Activated naive CD4-positive, alpha-beta T cell treated with anti-CD3 and anti-CD28 coated beads, Interleukin-2, amount 50 U/mL, for 72 hours (primary cell): Measurements from ENCODE around the gene EFR3B. TPM values are rescaled to one million over a fixed set of nuclear protein-coding genes. Genes with fewer than 3 reads are reported as not detected.

Experiments
- ATAC-seq, 2 donors: fragments of 150-1000 bp; cut with Tn5 transposase; 2 replicates each; pipeline ENCODE4 v1.10.0; 2021; ENCODE audit warnings: mild to moderate bottlenecking in 2 of 2, moderate library complexity in 2 of 2
- DNase-seq, 2 donors: peaks; one replicate each; pipeline ENCODE4 v3.0.0; 2021 to 2022; ENCODE audit warnings: low spot score in 2 of 2
- H3K27ac Mint-ChIP-seq, 2 donors: one replicate each; pipeline ENCODE4 v1.8.0; 2022; ENCODE audit warnings: mild to moderate bottlenecking in 2 of 2, mixed read lengths in 2 of 2
- H3K36me3 Mint-ChIP-seq, 2 donors: one replicate each; pipeline ENCODE4 v1.8.0; 2022; ENCODE audit warnings: mixed read lengths in 2 of 2
- H3K9me3 Mint-ChIP-seq, 2 donors: one replicate each; pipeline ENCODE4 v1.8.0; 2022; ENCODE audit warnings: mixed read lengths in 2 of 2
- total RNA-seq, 2 donors: library from RNA; stranded (reverse); gene quantifications; one replicate each; pipeline ENCODE4 v1.2.3, GENCODE V29; 2022

Gene EFR3B
- total RNA-seq, 2 donors from 2014 or later, result 0.43 to 1.2 TPM

DNA sequence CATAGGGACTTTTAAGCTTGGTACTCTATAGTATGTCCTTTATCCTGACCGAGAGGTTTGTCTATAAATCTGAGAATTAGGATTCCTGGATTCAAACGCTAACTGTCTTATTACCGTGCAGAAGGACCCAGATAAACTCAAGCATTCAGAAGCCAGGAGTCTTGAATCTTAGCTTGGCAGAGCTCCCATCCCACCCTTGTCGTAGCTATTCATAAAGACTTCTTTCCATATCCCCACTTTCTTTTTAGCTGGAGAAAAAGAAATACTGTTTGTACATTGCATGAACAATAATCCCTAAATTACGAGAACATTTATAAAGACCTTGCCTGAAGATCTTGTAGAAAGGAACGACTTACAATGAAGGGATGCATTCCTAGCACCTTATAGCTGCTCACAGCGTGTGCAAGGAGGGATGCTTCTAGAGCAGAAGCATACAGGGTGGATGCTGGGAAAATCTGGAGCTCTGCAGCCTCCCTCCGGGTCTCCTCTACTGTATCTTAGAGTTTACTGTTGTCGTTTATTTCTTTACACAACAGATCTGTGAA lies 13.6 kb downstream of the EFR3B start:
- Mint-ChIP-seq H3K27ac (no peak overlapping the region), H3K36me3 (no peaks in the 10 kb centered on the region), H3K9me3 (no peaks in the 10 kb centered on the region)
- no peak for ATAC-seq
- no peak for DNase-seq

DNA sequence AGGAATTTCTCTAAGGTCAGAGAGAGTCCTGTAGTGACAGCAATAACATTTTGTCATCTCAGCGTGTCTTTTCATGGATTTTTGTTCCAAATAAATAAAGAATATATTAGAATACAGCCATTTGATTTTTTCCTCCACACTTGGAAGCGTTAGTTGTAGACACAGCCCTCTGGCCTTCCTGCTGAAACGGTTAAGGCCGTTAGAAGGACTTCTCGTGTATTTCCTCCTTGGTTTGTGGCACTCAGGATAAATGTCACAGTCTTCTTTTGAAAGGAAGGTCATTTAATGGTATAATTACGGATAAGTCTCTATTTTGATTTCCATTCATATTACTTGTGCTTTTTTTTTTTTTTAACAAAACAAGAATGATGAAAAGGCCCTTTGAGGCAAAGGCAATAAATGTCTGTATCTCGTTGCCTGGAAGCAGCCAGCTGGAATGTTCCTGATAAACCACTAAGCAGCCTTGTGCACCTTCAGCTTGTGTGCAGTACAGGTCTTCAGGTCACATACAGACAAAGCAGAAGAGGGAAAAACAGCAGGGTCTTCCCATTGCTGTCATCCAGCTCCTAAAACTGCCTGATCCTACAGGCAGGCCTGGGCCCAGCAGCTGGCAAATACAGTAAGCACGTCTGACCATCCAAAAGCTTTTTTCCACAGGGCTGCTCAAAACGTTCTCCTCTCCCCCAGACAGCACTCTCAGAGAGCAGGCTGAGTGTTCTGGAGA lies 14.4 kb downstream of the EFR3B start:
- Mint-ChIP-seq H3K9me3 (no peaks in the 10 kb centered on the region), H3K36me3 (no peaks in the 10 kb centered on the region)
- ATAC-seq, result no peak

DNA sequence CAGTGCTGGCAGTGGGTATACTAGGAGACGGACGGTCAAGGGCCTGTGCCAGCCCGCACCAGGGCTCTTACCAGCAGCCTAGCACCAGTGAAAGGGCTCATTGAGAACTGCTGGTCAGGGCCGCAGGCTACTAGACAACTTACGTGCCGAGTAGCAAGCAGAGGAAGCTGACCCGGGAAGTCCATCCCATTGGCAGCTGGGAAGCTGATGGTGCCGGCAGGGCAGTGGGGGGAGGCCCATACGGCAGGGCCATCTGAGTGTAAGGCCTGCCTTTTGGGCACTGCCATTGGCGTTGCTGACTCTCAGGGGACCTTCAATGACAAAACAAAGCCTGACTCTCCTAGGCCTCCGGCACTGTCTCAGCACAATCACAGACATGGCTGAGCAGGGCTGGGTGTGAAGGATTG lies 20.6 kb downstream of the EFR3B start:
- H3K27ac Mint-ChIP-seq, result no peak overlapping the region
- ATAC-seq, result no peak
- peaks cover 0 to 6% of the 10 kb centered on the region in 2 donors for H3K36me3 Mint-ChIP-seq
- DNase-seq, result no peak
- peaks cover 3 to 12% of the 10 kb centered on the region in 2 donors for H3K9me3 Mint-ChIP-seq

More for the DNA sequence above, 14.4 kb downstream of the EFR3B start:
- DNase-seq, result no peak
- no peak overlapping the region for H3K27ac Mint-ChIP-seq

DNA sequence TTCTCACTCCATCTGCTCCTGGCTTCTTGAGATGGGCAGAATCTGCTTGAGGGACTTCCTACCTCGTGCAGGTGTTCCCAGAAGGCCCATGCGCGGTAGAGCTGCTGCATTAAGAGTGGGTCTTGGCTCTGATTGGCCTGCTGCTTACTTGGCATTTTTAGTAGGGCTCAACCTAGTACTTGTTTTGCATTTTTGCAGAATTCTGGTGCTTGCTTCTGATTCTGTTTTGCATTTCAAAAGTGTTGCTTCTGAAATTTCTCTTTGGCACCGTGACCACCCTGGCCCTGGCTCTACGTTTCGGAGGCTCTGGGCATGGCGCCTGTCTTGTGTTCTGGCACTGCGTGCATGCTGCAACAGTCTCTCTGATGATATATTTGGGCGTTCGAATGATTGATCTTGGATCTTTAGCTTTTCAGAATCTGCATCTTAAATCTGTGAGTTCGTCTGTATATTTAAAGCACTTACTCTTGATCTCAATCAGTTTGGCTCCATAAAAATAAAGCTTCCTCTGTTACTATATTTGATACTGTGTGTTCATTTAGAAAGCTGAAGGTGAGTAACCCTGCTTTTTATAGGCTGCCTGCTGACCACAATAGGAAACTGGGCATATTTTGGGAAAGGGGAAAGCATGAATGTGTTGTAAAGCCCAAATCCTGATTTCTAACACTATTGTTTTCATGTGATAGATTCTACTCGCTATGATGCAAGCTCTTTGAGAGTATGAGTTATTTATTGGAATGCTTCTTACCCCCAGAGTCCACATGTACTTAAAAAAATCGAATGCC lies 22.2 kb downstream of the EFR3B start:
- Mint-ChIP-seq H3K27ac (no peak overlapping the region), H3K36me3 (peaks cover 0 to 6% of the 10 kb centered on the region in 2 donors), H3K9me3 (peaks cover 3 to 12% of the 10 kb centered on the region in 2 donors)
- ATAC-seq (peak in 1 of 2 donors; percentile 58), DNase-seq (no peak)

DNA sequence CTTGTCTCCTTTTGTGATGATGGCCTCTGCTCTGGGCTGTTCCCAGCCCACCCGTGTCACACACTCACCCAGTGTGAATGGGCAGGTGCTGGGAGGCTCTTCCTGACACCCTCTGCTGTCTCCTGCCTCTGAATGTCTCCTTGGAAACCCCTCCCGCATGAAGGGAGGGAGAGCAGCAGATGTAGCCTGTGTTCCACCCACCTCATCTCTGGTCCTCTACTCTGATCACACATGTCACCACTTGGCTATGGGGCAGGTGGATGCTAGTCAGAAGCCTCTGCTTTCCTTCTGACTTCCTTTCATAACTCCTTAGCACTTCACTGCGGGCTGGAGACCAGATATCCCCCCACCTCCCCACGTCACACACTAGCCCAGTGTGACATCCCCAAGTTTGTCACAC lies 23.9 kb downstream of the EFR3B start:
- no peak for DNase-seq
- Mint-ChIP-seq H3K36me3 (peaks cover 0 to 6% of the 10 kb centered on the region in 2 donors), H3K9me3 (peaks cover 3 to 12% of the 10 kb centered on the region in 2 donors), H3K27ac (peak overlapping the region in 1 of 2 donors; percentile 70)
- ATAC-seq, result no peak

DNA sequence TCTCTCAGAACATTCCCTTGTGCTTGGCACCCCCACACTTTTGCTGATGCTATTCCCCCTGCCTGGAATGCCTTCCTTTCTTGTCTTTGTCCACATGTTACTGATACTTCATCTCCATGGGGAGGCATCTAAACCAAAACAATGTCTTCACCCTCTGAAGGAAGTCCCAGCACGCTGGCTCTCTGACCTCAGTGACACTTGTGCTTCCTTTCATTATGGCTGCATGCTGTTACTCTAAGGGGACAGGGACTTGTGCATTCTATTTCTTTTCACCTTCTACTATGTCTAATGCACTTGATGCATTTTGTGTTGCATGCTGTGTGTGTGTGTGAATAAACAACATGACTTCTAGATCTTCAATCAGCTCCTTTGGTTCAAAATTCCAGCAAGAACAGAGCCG lies 24.6 kb downstream of the EFR3B start:
- ATAC-seq (no peak), DNase-seq (no peak)
- peaks cover 3 to 12% of the 10 kb centered on the region in 2 donors for H3K9me3 Mint-ChIP-seq
- no peak overlapping the region for H3K27ac Mint-ChIP-seq
- H3K36me3 Mint-ChIP-seq, result peaks cover 0 to 6% of the 10 kb centered on the region in 2 donors

DNA sequence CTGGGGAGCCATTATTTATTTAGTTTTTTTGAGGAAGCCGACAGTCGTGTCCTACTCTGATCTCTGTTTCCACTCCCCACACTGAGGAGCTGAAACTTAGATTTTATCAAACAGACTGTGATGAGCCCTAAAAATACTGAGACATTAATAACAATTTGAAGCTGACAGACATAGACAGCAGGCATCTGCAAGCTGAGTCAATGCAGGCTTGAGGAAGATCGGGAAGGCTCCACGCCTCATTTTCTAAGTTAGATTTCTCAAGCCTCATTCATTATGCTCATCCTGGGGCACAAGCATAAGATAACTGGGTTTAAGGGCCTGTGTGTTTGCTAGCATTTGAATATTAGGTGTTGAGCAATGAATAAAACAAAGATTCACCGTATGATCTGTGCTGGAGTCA lies 26.3 kb downstream of the EFR3B start:
- Mint-ChIP-seq H3K9me3 (peaks cover 3 to 12% of the 10 kb centered on the region in 2 donors), H3K27ac (no peak overlapping the region), H3K36me3 (peaks cover 0 to 6% of the 10 kb centered on the region in 2 donors)
- DNase-seq (no peak), ATAC-seq (no peak)

DNA sequence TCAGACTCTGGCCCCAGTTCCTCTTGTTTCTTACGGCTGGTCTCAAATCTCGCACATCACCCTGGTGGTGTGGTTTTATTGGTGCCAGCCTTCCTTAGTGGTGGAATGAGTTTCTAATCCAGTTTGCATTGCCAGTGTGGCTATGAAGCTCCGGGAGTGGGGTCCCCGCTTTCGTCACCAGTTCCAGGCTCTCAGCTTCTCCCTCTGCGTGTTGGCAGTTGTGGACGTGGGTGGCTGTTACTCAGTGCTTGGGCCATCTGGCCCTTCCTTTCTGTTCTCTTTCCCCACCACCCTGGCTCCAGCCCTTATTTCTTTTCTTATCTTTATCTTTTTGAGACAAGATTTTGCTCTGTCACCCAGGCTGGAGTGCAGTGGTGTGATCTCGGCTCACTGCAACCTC lies 30.1 kb downstream of the EFR3B start:
- Mint-ChIP-seq H3K9me3 (no peaks in the 10 kb centered on the region), H3K27ac (no peak overlapping the region), H3K36me3 (no peaks in the 10 kb centered on the region)
- ATAC-seq (no peak), DNase-seq (no peak)

DNA sequence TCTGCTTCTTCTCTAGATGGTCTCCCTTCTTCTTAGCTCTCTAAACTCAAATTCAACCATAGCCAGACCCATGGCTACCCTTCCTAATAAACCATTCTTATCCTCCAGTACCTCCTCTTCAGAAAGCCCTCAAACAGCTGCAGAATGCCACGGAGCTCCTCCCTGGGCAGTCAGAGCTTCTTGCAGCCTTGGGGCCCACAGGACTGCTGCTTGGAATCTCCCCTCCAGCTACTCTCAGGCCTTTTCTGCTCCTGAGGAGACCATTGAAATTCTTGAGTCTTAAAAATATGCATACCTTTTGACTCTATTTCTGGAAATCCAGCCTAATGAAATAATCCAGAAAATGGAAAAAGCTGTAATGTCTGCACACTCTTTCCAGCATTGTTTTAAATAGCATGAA lies 30.7 kb downstream of the EFR3B start:
- no peak for DNase-seq
- H3K9me3 Mint-ChIP-seq, result no peaks in the 10 kb centered on the region
- no peaks in the 10 kb centered on the region for H3K36me3 Mint-ChIP-seq
- no peak for ATAC-seq
- H3K27ac Mint-ChIP-seq, result no peak overlapping the region

DNA sequence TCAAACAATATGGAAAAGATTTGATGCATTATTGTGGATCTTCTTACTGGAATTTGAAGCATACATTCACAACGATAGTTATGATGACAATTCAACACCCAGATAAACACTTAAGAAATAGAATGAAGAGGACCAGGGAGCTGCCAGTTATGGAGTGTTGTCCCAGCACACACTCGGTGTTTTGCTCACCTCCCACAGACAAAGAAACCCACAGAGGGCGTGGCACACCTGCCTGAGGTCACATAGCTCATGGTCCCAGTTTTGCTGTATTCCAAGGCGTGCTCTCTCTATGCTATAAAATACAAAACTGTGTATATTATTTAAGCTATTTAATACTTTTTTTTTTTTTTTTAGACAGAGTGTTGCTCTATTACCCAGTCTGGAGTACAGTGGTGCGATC lies 31.1 kb downstream of the EFR3B start:
- H3K9me3 Mint-ChIP-seq, result no peaks in the 10 kb centered on the region
- DNase-seq, result no peak
- ATAC-seq, result no peak
- H3K36me3 Mint-ChIP-seq, result no peaks in the 10 kb centered on the region
- no peak overlapping the region for H3K27ac Mint-ChIP-seq

DNA sequence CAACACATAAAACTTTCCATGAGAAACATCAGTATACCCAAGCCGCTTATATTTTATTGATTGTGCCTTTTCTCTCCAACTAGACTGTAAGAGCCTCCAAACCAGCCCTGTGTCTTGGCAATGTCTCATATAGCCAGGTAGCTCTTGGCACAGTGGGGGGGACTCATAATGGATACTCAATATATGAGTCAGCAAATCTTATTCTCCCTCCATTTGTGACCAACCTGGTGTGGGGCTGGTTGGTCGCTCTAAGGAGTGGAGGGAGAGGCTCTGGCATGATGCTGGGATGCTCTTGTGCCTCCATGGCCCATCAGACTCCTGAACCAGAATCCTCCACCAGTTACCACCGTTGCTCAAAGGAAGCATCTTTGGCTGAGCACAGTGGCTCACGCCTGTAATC lies 32.0 kb downstream of the EFR3B start:
- Mint-ChIP-seq H3K36me3 (no peaks in the 10 kb centered on the region), H3K27ac (no peak overlapping the region), H3K9me3 (no peaks in the 10 kb centered on the region)
- ATAC-seq (no peak), DNase-seq (no peak)

DNA sequence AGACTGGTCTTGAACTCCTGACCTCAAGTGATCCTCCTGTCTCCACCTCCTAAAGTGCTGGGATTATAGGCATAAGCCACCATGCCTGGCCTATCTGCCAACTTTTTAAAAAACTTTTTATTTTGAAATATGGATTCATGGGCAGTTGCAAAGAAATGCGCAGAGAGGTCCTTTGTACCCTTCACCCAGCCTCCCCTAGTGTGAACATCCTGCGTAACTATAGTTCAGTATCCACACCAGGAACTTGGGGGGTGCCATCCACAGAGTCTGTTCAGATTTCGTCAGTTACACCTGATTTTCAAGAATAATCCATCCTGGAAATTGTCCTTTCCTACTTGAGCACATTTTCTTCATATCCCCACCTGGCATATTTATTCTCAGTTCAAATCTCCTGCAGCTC lies 33.0 kb downstream of the EFR3B start:
- ATAC-seq, result no peak
- no peak for DNase-seq
- H3K36me3 Mint-ChIP-seq, result no peaks in the 10 kb centered on the region
- no peaks in the 10 kb centered on the region for H3K9me3 Mint-ChIP-seq
- H3K27ac Mint-ChIP-seq, result no peak overlapping the region

DNA sequence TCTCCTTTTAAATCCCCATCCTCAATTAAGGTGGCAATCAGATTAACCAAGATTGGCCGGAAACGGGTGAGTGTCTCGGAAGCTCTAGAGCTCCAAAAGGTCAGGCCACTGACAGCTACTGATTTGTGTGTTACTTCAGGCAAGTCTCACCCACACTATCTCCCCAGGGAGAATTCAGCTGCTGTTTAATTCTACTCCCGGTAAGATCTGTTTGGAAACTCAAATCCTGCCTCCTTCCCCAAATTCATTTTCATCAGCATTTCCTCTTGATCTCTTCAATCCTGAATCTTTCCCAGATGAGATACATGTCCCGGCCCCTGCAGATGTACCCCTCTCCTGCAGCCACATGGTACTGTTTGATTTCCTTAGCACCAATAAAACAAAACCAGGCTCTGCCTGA lies 34.9 kb downstream of the EFR3B start:
- no peaks in the 10 kb centered on the region for H3K9me3 Mint-ChIP-seq
- no peak for ATAC-seq
- no peaks in the 10 kb centered on the region for H3K36me3 Mint-ChIP-seq

DNA sequence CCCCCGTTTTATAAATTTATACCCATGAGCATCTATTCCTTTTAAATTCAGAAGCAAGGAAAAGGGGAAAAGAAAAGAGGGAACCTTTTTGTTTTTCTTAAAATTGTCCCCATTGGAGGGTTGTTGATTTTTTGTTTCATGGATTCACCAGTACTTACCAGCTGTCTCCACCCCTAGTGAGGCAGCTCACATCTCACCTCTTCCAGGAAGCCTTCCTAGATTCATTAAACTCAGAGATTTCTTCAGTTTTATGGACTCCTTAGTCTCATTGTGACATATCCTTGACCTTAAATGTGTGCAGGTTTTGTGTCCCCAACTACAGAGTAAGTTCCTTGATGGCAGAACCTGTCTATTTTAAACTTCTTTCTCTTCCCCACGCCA lies 35.9 kb downstream of the EFR3B start:
- Mint-ChIP-seq H3K36me3 (no peaks in the 10 kb centered on the region), H3K9me3 (no peaks in the 10 kb centered on the region), H3K27ac (no peak overlapping the region)
- no peak for DNase-seq
- no peak for ATAC-seq

More for the DNA sequence above, 34.9 kb downstream of the EFR3B start:
- no peak overlapping the region for H3K27ac Mint-ChIP-seq
- no peak for DNase-seq

DNA sequence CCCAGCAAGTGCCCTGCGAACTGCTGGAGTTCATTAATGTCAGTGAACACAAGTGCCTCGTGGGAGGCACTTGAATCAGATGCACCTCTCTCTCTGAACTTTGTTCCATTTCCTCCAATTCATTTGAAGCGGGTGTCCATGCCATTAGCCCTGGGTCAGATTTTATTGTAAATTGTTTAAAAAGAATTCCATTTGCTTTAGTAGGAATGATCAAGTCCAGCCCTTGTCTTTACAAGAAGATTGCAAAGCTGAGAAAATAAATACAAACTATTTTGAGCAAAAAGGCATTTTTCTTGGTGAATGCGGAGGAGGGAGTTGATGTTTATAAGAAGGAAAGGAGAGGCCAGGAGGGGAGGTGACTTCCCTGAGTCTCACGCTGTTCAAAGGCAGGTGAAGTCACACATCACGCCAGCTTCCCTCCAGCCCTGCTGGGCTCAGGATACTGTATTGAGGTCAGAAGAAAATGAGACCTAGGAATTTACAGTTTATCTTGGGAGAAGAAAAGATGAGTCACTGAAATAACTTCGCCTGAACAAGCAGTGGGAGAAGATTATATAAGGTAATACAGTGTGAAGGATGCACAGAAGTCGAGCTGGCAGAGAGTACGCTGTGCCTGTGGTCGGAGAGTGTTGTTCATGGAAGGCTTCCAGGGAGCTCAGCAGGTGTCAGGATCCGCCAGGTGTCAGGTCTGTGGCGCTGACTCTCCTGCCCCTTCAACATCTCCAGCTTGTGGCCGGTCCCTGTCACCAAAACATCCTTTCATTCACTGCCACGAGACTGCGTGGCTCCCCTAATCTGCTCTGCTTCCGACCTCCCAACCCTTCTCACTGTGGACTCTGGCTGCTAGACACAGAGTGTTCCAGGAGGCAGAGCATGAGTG lies 36.5 kb downstream of the EFR3B start:
- no peak for DNase-seq
- Mint-ChIP-seq H3K27ac (peak overlapping the region in 1 of 2 donors; percentile 57), H3K9me3 (no peaks in the 10 kb centered on the region), H3K36me3 (no peaks in the 10 kb centered on the region)
- no peak for ATAC-seq

DNA sequence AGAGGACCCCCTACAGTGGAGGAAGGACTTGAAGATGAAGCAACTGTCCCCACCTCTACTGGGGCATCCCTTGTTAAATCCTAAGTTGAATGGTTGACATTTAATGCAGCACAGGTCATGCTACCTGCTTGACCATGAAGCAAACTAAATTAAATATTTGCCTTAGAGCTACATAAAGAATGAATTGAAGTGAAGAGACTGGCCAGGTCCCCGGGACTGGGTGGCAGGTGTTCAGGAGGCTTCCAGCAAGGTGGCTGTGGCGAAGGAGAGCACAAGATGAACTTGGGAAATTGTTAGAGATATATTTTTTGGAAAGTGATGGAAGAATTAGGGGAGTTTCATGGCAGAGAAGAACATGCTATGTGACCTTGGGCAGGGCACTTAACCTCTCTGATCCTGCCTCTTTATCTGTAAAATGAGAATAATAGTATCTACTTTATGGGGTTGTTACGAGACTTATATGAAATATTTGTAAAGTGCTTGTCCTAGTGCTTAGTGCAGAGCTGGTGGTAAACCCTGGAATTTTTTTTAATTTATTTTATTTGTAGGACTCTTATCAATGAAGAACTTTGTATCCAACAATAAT lies 37.3 kb downstream of the EFR3B start:
- Mint-ChIP-seq H3K9me3 (no peaks in the 10 kb centered on the region), H3K36me3 (no peaks in the 10 kb centered on the region), H3K27ac (peak overlapping the region in 1 of 2 donors; percentile 57)
- ATAC-seq (no peak), DNase-seq (no peak)
